Nephron progenitor cell (in vitro differentiated cells): ENCODE data around the gene CHD9NB.

ENCODE experiments used
- DNase-seq: peaks from one replicate; pipeline ENCODE4 v3.0.0; 2021
- H3K27ac Mint-ChIP-seq: 2 replicates; pipeline ENCODE4 v1.8.0; 2021; ENCODE audit warnings: mild to moderate bottlenecking, moderate library complexity, mixed read lengths
- H3K27me3 Mint-ChIP-seq: 2 replicates; pipeline ENCODE4 v1.8.0; 2021; ENCODE audit warnings: mild to moderate bottlenecking, low read depth, mixed read lengths; ENCODE audit not compliant: poor library complexity
- H3K36me3 Mint-ChIP-seq: 2 replicates; pipeline ENCODE4 v1.8.0; 2021; ENCODE audit warnings: low read depth, mixed read lengths
- H3K4me1 Mint-ChIP-seq: 2 replicates; pipeline ENCODE4 v1.8.0; 2021; ENCODE audit warnings: mixed read lengths
- H3K4me3 Mint-ChIP-seq: 2 replicates; pipeline ENCODE4 v1.8.0; 2021; ENCODE audit warnings: mild to moderate bottlenecking, moderate library complexity, mixed read lengths
- H3K9me3 Mint-ChIP-seq: 2 replicates; pipeline ENCODE4 v1.8.0; 2021; ENCODE audit warnings: mild to moderate bottlenecking, moderate library complexity, mixed read lengths
- TF ChIP-seq, protein P1 (sequence below): fragments of 200-600 bp; sonication (generic); IDR thresholded peaks from 2 replicates; pipeline ENCODE4 v1.5.0; 2021; ENCODE audit warnings: antibody characterized with exemption

Gene CHD9NB

DNA sequence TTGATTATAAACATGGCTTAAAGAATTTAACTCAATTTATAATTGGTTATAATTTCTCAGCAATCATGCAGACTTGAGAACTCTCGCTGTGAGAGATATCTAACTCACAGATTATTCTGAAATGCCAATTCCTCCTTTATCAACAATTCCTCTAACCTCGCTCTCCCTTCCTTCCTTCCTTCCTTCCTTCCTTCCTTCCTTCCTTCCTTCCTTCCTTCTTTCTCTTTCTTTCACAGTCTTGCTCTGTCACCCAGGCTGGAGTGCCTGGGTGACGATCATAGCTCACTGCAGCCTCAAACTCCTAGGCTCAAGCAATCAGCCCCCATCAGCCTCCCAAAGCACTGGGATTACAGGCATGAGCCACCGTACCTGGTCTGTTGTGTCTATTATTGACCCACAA lies 44.5 kb upstream of the CHD9NB start:
- no peaks in the 10 kb centered on the region for H3K9me3 Mint-ChIP-seq
- no peaks in the 10 kb centered on the region for H3K27me3 Mint-ChIP-seq
- TF ChIP-seq, protein P1, sequence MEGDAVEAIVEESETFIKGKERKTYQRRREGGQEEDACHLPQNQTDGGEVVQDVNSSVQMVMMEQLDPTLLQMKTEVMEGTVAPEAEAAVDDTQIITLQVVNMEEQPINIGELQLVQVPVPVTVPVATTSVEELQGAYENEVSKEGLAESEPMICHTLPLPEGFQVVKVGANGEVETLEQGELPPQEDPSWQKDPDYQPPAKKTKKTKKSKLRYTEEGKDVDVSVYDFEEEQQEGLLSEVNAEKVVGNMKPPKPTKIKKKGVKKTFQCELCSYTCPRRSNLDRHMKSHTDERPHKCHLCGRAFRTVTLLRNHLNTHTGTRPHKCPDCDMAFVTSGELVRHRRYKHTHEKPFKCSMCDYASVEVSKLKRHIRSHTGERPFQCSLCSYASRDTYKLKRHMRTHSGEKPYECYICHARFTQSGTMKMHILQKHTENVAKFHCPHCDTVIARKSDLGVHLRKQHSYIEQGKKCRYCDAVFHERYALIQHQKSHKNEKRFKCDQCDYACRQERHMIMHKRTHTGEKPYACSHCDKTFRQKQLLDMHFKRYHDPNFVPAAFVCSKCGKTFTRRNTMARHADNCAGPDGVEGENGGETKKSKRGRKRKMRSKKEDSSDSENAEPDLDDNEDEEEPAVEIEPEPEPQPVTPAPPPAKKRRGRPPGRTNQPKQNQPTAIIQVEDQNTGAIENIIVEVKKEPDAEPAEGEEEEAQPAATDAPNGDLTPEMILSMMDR = no peak
- H3K27ac Mint-ChIP-seq = peak overlapping the region; percentile 16
- DNase-seq = no peak
- no peak overlapping the region for H3K4me3 Mint-ChIP-seq
- H3K4me1 Mint-ChIP-seq = peaks cover 61% of the 10 kb centered on the region
- no peaks in the 10 kb centered on the region for H3K36me3 Mint-ChIP-seq

DNA sequence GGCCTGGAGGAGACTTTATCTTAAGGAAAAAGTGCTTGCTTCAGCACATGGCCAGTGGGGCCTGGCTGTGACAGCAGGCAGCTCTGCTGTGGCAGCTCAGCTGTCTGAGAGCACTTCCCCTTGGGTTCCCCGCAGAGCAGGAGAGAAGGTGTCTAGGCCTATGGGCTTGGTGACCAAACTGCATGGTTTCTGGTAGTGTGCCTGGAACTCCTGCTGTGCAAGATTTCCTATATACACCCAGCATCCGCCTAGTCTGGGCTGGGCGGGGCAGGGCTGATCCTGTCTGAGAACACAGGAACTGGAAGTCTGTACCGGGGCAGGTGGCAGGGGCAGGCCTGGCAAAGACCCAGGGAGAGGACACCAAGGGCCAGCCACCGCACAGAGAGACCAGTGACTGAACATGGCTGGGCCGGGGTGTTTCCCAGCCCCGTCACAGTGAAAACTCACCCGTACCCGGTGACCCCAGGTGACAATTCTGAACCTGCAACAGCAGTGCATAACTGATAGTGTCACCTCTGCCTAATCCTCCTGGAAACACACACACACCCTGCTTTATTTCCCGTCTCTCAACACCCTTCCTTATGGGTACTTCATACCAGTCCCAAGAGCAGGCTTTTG lies 41.4 kb upstream of the CHD9NB start:
- Mint-ChIP-seq H3K36me3 (no peaks in the 10 kb centered on the region), H3K9me3 (no peaks in the 10 kb centered on the region), H3K4me3 (no peak overlapping the region), H3K27ac (peak overlapping the region; percentile 72), H3K4me1 (peaks cover 73% of the 10 kb centered on the region), H3K27me3 (no peaks in the 10 kb centered on the region)
- DNase-seq = no peak
- TF ChIP-seq, protein P1 = no peak

DNA sequence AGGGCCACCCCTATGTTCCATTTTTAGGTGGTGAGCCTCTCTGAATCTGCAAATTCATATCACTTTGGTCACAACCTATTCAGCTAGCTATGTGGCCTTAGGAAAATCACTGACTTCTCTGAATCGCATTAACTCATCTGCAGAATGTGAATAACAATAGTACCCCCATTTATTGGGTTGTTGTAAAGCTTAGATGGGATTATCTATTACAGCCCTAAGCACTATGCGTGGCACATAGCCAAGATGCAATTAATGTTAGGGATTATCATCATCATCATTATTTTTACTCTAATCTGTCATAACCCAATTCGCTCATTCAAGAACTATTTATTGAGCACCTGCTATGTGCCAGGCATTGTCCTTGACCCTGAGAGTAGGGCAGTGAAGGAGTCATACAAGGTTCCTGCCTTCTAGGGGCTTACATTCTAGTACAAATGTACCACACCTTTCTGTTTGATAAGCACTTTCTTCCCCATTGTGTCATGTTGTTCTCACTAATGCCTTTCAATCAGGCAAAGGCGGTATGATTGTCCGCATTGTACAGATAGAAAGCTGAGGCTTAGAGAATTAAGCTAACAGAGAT lies 40.6 kb upstream of the CHD9NB start:
- TF ChIP-seq, protein P1 = no peak
- Mint-ChIP-seq H3K9me3 (no peaks in the 10 kb centered on the region), H3K4me3 (no peak overlapping the region), H3K36me3 (no peaks in the 10 kb centered on the region), H3K4me1 (peaks cover 64% of the 10 kb centered on the region), H3K27me3 (no peaks in the 10 kb centered on the region), H3K27ac (peak overlapping the region; percentile 22)
- no peak for DNase-seq

DNA sequence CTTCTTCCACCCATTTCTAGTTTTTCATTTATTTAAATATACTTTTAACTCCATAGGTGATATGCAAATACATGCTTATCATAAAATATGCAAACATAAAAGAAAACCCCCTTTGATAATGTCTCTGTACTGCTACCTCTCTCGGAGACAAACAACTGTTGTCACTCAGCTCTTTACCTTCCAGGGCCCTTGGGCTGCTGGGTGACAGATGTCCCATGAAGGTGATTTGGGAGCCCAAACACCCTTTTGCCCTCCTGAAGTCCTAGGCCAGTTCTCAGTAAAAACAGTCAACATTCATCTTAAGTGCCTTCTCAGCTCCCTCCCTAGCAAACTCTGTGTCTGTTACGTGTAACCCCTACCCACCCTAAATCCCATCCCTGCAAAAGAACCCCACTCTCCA lies 39.6 kb upstream of the CHD9NB start:
- TF ChIP-seq, protein P1 = no peak
- DNase-seq = no peak
- Mint-ChIP-seq H3K27me3 (no peaks in the 10 kb centered on the region), H3K36me3 (no peaks in the 10 kb centered on the region), H3K9me3 (no peaks in the 10 kb centered on the region), H3K27ac (peak overlapping the region; percentile 97), H3K4me1 (peaks cover 63% of the 10 kb centered on the region), H3K4me3 (peak overlapping the region; percentile 73)

DNA sequence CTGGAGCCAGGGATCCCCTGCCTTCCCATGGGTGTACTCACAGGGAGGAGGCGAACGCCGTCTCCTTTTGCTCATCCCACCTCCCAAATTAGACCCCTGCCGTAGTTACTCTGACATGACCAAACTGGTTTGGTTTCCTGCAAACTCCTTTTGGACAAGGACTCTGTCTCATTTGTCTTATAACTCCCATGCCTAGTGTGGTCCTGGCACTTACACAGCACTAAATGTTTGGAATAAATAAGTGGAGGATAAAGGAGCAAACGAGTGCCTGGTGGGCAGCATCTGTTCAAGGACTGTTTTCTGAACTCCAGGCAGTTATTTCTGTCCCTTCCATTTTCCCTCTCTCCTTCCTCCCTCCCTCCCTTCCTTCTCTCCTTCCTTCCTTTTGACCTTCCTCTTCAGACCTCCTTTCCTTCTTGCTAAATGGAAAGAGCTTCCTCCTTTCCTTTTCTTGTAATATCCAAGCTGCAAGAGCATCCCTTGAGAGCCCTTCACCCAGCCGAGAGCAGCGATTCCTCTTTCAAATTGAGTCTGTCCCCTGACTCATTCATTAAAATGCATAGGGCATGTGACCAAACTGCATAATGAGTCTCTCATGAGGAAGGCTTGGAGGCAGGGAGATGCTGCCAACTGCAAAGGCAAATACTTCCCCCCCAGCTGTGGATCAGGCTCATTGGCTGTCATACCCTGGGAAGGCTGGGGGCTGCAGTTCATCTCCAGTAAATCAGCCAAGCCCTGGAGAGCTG lies 38.9 kb upstream of the CHD9NB start:
- peak; percentile 67 for DNase-seq
- no peaks in the 10 kb centered on the region for H3K27me3 Mint-ChIP-seq
- no peaks in the 10 kb centered on the region for H3K9me3 Mint-ChIP-seq
- H3K36me3 Mint-ChIP-seq = peaks cover 4% of the 10 kb centered on the region
- peak overlapping the region; percentile 79 for H3K4me3 Mint-ChIP-seq
- TF ChIP-seq, protein P1 = no peak
- H3K27ac Mint-ChIP-seq = peak overlapping the region; percentile 98
- peaks cover 66% of the 10 kb centered on the region for H3K4me1 Mint-ChIP-seq
